HG03064 (cell line): ENCODE results near the gene ANO7.
A peak's percentile ranks its signal among the peaks of the same experiment; 100 is the strongest.

Experiments used
- ATAC-seq: cut with Tn5 transposase; IDR thresholded peaks from one replicate; pipeline ENCODE4 v1.9.1; 2021; ENCODE audit warnings: low read depth; ENCODE audit not compliant: unreplicated experiment

ANO7 gene

GRCh38 chr2:241207151-241207550, 18.7 kb downstream of the ANO7 start:
- ATAC-seq = no peak

GRCh38 chr2:241207641-241208040, 19.2 kb downstream of the ANO7 start:
- no peak for ATAC-seq

- no peak for ATAC-seq
These were observed 19.6 kb downstream of the ANO7 start for GRCh38 chr2:241208058-241208457.

- ATAC-seq = no peak
These were observed 20.8 kb downstream of the ANO7 start for GRCh38 chr2:241209271-241209670.

GRCh38 chr2:241211276-241211675, 22.8 kb downstream of the ANO7 start:
- no peak for ATAC-seq

GRCh38 chr2:241213041-241213440, 24.6 kb downstream of the ANO7 start:
- no peak for ATAC-seq

GRCh38 chr2:241213567-241213966, 25.1 kb downstream of the ANO7 start:
- no peak for ATAC-seq

GRCh38 chr2:241214209-241214608, 25.7 kb downstream of the ANO7 start:
- no peak for ATAC-seq

- ATAC-seq = no peak
These were observed 26.3 kb downstream of the ANO7 start for GRCh38 chr2:241214766-241215165.

- ATAC-seq = no peak
These were observed 26.9 kb downstream of the ANO7 start for GRCh38 chr2:241215421-241215820.

- ATAC-seq = no peak
These were observed 27.8 kb downstream of the ANO7 start for GRCh38 chr2:241216211-241216761.

GRCh38 chr2:241217320-241218031, 29.0 kb downstream of the ANO7 start:
- peak; percentile 43 for ATAC-seq

- ATAC-seq = no peak
These were observed 29.9 kb downstream of the ANO7 start for GRCh38 chr2:241218131-241219029.

GRCh38 chr2:241219030-241219382, 30.5 kb downstream of the ANO7 start:
- ATAC-seq = no peak

GRCh38 chr2:241219856-241220356, 31.4 kb downstream of the ANO7 start:
- ATAC-seq = no peak

GRCh38 chr2:241223211-241224017, 34.9 kb downstream of the ANO7 start:
- no peak for ATAC-seq

- ATAC-seq = no peak
These were observed 35.8 kb downstream of the ANO7 start for GRCh38 chr2:241224018-241224850.

- no peak for ATAC-seq
These were observed 36.5 kb downstream of the ANO7 start for GRCh38 chr2:241224851-241225438.

- ATAC-seq = no peak
These were observed 37.1 kb downstream of the ANO7 start for GRCh38 chr2:241225545-241225944.
